ENCODE results near the gene FAM181B. TPM values are rescaled to one million over a fixed set of nuclear protein-coding genes. Genes with fewer than 3 reads are reported as not detected.
"Not testable (repeated sequence)": the region's sequence is repeated elsewhere in the genome, so short reads cannot be mapped to it uniquely, and the experiment has no call there.

FAM181B gene
- total RNA-seq, 2 experiments from 2014 or later: not detected

DNA sequence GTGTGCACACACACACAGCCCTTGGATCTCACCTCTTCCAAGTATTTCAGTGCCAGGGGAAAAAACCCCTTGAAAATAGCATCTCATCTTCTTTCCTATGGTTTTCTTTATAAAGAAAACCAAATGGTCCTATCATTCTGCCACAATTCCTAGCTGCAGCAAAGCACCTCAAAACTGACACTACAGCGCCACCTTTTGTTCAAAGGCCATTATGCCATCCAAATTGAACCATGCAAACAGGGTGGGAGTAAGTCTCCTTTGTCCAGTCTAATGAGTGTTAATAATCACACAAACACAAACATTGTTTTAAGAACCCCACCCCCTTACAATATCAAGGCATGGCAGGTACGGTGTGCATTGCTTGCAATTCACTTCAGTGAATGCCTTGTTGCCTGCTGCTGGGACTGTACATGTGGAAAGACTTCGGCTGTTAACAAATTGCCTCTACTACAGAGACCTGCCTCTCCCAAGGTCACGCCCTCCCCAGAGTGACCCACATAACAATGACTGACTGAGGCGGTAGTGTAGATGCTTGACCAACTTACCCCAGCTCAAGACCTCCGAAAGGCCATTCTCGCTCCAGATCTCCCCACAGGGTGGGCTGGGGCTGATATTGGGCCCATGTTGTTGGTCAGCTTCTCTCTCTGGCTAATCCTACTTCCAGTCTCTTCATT, 31.7 kb downstream of the FAM181B start:
- intact Hi-C loops (cut with micrococcal nuclease): no loop called here
- CTCF ChIA-PET: interaction anchor here (0.7 to 2.2 kb wide), 11 partner anchors 8 to 160 kb away, joined by 3 to 17 read pairs (median 6); no protein-coding TSS in a partner anchor
- POLR2A ChIA-PET: no interaction called here
- Mint-ChIP-seq H3K9me3 (no peaks in the 10 kb centered on the region), H3K4me1 (ENCODE audit: low read depth) (no peaks in the 10 kb centered on the region), H3K27me3 (peaks cover 8% of the 10 kb centered on the region), H3K27ac (no peak overlapping the region), H3K4me3 (no peak overlapping the region), H3K36me3 (ENCODE audit: low read depth) (no peaks in the 10 kb centered on the region)
- ATAC-seq: peak; percentile 55
- TF ChIP-seq, protein P1, sequence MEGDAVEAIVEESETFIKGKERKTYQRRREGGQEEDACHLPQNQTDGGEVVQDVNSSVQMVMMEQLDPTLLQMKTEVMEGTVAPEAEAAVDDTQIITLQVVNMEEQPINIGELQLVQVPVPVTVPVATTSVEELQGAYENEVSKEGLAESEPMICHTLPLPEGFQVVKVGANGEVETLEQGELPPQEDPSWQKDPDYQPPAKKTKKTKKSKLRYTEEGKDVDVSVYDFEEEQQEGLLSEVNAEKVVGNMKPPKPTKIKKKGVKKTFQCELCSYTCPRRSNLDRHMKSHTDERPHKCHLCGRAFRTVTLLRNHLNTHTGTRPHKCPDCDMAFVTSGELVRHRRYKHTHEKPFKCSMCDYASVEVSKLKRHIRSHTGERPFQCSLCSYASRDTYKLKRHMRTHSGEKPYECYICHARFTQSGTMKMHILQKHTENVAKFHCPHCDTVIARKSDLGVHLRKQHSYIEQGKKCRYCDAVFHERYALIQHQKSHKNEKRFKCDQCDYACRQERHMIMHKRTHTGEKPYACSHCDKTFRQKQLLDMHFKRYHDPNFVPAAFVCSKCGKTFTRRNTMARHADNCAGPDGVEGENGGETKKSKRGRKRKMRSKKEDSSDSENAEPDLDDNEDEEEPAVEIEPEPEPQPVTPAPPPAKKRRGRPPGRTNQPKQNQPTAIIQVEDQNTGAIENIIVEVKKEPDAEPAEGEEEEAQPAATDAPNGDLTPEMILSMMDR (IDR thresholded peaks at IDR 0.05): peak; percentile 71
- DNase-seq: peak; percentile 42

DNA sequence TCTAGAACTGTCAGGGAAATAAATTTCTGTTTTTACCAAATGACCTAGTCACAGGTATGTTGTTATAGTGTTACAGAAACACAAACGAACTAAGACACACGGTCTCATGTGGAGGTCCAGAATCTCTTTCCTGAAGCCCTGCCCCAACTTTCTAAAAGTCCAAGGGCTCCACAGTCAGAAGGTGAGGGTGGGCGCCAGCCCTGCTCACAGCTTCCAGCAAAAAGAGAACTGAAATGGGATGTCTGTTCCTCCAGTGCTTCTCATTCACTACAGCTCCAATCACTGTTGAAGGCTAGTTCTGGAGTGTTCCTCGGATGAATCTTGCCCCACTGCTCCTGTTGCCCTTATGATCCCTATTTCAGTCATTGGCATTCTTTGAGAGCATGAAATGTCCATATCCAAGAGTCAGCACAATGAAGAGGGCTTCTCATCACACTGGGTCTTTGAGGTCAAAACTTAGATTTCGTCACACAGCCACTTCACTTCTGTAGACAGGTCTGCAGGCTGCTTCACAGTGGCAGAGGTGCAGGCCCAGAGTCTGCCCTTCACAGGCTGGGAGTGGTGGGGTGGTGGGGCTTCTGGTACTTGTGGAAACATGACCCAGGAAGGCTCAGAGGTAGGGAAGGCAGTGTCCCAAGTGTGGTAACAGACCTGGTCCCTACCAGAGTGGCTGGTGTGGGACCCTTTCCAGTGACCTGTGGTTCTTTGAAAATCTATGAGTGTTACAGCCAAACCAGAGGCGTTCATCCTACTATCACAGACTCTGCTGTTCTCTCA, 34.9 kb downstream of the FAM181B start:
- H3K4me1 Mint-ChIP-seq (ENCODE audit: low read depth): no peaks in the 10 kb centered on the region
- DNase-seq (no peak), ATAC-seq (no peak)
- H3K27me3 Mint-ChIP-seq: peaks cover 12% of the 10 kb centered on the region
- TF ChIP-seq, protein P1 (IDR thresholded peaks at IDR 0.05): no peak
- no peak overlapping the region for H3K27ac Mint-ChIP-seq
- ChIA-PET CTCF (interaction anchor here (0.8 to 1.1 kb wide), 4 partner anchors 16 to 154 kb away, joined by 3 to 4 read pairs (median 3); no protein-coding TSS in a partner anchor), POLR2A (no interaction called here)
- intact Hi-C loops (cut with micrococcal nuclease): loop anchor here (5.0 kb wide), 1 partner anchor 1056 kb away; no protein-coding TSS in a partner anchor
- no peaks in the 10 kb centered on the region for H3K9me3 Mint-ChIP-seq
- no peak overlapping the region for H3K4me3 Mint-ChIP-seq
- no peaks in the 10 kb centered on the region for H3K36me3 Mint-ChIP-seq (ENCODE audit: low read depth)

DNA sequence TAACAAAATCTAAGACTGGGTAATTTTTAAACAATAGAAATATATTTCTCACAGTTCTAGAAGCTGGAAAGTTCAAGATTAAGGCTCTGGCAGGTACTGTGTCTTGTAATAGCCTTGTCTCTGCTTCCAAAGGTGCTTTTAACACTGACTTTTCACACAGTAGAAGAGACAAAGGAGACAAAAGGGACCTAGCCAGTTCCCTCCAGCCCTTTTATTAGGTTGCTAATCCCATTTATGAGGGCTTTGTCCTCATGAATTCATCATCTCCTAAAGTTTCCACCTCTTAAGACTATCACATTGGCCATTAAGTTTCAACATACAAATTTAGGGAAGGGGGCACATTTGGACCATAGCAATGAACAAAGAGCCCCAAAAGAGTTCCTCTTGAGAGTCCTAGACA, 40.7 kb downstream of the FAM181B start:
- no peak overlapping the region for H3K27ac Mint-ChIP-seq
- H3K4me1 Mint-ChIP-seq (ENCODE audit: low read depth): no peaks in the 10 kb centered on the region
- peaks cover 5% of the 10 kb centered on the region for H3K27me3 Mint-ChIP-seq
- intact Hi-C loops (cut with micrococcal nuclease): no loop called here
- H3K4me3 Mint-ChIP-seq: no peak overlapping the region
- ChIA-PET POLR2A (no interaction called here), CTCF (no interaction called here)
- no peak for ATAC-seq
- DNase-seq: no peak
- TF ChIP-seq, protein P1 (IDR thresholded peaks at IDR 0.05): no peak
- no peaks in the 10 kb centered on the region for H3K36me3 Mint-ChIP-seq (ENCODE audit: low read depth)
- H3K9me3 Mint-ChIP-seq: no peaks in the 10 kb centered on the region

DNA sequence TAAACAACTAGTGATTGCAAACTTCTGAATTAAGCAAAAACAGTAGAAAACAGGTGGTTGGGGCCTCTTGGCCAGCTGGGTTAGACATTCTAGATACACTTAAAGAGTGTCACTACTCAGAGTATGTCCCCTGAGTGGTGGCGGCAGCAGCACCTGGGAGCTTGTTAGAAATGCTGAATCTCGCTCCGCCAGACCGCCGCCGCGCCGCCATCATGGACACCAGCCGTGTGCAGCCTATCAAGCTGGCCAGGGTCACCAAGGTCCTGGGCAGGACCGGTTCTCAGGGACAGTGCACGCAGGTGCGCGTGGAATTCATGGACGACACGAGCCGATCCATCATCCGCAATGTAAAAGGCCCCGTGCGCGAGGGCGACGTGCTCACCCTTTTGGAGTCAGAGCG, 44.3 kb downstream of the FAM181B start:
- ATAC-seq; DNase-seq; POLR2A ChIA-PET; H3K27ac Mint-ChIP-seq; H3K4me3 Mint-ChIP-seq; H3K36me3 Mint-ChIP-seq (ENCODE audit: low read depth); H3K27me3 Mint-ChIP-seq; H3K9me3 Mint-ChIP-seq; intact Hi-C loops (cut with micrococcal nuclease); H3K4me1 Mint-ChIP-seq (ENCODE audit: low read depth): not testable (repeated sequence)
- CTCF ChIA-PET: interaction anchor here (1.1 to 2.5 kb wide), 2 partner anchors 12 to 28 kb away, joined by 3 to 11 read pairs; no protein-coding TSS in a partner anchor

DNA sequence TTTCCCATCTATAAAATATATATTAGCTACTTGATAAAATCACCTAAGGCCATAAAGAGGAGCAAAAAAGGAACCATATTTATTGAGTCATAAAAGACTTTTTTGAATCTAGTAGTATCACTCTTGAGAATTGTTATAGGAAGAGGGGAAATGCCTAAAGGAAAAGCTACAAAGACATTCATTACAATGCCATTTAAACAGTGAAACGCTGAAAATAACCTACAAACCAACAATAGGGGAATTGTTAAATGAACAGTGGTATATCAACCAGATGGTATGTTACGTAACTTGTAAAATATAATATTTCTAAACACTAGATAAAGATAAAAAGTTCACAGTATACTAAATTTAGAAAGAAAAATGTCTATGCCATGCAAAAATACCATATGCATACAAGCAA, 47.5 kb downstream of the FAM181B start:
- TF ChIP-seq, protein P1 (IDR thresholded peaks at IDR 0.05): no peak
- Mint-ChIP-seq H3K27me3 (peaks cover 14% of the 10 kb centered on the region), H3K9me3 (no peaks in the 10 kb centered on the region), H3K36me3 (ENCODE audit: low read depth) (no peaks in the 10 kb centered on the region), H3K4me1 (ENCODE audit: low read depth) (no peaks in the 10 kb centered on the region), H3K4me3 (no peak overlapping the region), H3K27ac (no peak overlapping the region)
- POLR2A ChIA-PET: no interaction called here
- DNase-seq (no peak), ATAC-seq (no peak)
- CTCF ChIA-PET: no interaction called here
- intact Hi-C loops (cut with micrococcal nuclease): no loop called here

Data from activated CD8-positive, alpha-beta T cell treated with anti-CD3 and anti-CD28 coated beads for 36 hours (primary cell).